Nucleus accumbens (tissue), 56 donors: ENCODE data around the gene PRPSAP1.
"Not testable (repeated sequence)": the region's sequence is repeated elsewhere in the genome, so short reads cannot be mapped to it uniquely, and the experiment has no call there.

Source experiments
- DNase-seq, 56 donors: peaks; one replicate each; lab custom pipeline; 2025; lab: John Stamatoyannopoulos, UW

Gene PRPSAP1

DNA sequence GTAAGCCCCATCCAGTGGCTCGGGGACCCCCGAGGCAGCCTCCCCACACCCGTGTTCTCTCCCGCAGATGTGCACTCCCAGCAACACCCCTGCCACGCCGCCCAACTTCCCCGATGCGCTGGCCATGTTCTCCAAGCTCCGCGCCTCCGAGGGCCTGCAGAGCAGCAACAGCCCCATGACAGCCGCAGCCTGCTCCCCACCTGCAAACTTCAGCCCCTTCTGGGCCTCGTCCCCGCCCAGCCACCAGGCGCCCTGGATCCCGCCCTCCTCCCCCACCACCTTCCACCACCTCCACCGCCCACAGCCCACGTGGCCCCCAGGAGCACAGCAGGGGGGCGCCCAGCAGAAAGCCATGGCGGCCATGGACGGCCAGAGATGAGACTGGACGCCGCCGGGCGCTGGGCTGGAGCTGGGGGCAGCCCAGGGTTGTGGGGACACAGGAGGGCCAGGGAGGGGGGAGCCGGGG lies 83.6 kb downstream of the PRPSAP1 start:
- no peak for DNase-seq

DNA sequence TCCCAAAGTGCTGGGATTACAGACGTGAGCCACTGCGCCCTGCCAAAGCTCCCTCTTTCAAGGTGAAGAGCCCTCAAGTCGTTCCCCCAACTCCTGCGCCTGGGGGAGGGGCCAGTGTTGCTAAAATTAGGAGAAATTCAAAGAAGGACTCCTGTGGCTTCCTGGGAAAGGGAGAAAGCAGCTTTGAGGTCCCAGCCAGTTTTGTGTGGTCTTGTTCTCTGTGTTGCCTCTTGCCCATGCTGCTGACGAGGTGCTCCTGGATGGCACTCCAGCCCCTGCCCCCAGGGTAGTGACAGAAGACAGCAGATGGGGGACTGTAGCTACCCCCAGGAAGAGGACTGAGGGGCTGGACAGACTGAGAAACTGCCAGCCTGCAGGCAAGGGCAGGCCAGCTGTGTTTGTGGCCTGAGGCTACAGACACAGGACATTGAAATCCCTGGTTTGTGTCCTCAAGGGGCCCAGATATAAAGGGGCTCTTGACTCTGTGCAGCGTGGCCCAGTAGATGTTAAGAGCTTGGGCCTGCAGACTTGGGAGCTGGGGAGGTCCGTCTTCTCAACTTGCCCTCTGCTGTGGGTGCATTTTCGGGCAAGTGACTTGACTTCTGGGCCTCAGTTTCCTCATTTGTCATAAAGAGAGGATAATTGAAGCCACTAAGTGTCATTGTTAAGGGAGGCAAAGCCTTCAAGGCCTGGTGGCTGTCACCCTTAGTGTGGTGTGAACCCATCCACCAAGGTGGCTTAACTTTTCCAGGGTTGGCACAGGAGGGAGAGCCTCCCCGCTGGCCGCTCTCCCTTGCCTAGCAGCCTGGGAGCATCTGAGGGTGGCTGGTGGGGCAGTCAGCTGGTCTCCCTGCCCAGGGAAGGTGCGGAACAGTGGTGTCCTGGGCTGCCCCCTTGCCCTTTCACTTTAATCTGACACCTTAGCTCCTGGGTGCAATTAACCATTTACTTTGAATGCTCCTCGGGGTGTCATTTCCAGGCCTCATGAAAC lies 84.4 kb downstream of the PRPSAP1 start:
- no peak for DNase-seq

DNA sequence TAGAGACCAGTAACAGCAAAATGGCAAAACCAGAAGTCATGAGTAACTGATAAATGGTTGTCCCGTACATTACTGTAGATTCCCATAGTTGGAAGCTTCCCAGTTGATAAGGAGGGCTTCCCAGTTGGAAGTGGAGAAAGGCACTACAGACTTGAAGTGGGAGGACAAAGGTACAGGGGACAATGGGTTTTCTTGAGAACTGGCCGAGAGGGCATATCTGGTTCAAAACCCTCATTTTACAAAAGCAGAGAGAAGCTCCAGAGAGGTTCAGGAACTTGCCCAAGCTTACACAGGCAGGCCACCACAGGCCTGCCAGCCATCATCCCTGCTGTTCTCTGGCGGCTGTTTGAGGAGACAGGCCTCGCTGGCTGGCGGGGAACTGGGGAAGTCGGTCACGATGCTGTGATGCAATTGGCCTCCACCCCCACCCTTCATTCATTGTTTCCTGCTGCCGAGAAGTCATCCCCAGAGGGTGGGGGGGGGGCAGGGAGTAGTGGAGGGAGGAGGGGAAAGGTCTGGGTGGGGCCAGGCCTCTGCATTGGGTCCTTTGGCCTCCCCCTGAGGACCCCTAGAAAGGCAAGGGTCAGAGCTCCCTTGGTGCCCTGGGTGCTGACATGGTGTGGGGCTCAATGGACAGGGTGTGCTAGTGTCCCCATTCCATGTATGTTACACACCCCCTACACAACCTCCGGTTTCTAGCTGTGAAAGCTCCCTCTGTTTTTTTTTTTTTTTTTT lies 85.5 kb downstream of the PRPSAP1 start:
- DNase-seq, result peak in 53 of 56 donors; percentile 10 to 85 (median 62)

DNA sequence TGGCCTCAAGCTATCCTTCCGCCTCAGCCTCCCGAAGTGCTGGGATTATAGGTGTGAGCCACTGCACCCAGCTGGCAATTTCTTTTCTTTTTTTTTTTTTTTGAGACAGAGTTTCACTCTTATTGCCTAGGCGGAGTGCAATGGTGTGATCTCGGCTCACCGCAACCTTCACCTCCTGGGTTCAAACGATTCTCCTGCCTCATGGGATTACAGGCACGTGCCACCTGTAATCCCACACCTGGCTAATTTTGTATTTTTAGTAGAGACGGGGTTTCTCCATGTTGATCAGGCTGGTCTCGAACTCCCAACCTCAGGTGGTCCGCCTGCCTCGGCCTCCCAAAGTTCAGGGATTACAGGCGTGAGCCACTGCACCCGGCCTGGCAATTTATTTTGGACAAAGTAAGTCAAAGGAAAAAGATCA lies 86.1 kb downstream of the PRPSAP1 start:
- not testable (repeated sequence) for DNase-seq

DNA sequence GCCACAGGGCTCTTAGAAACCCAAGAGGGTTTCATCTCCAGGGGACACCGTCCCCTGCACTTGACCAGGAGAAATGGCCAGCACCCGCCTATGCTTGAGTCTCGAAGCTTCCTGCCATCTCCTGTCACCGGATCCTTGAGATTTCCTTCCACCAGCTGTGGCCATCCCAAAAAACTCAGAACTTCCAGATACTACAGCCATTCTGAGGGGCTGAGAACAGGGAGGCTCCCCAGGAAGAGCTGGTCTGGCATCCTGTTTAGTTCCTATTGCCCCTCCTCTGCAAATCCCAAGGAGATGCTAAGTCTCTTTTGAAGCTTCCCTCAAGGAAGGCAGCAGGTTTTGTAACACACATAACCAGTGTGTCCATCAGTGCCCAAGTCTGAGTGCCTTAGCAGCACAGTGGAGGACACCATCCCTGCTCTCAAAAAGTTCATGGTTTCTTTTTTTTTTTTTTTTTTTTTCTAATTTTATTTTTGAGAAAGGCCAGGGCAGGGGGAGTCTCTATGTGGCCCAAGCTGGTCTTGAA lies 86.6 kb downstream of the PRPSAP1 start:
- DNase-seq, result no peak

DNA sequence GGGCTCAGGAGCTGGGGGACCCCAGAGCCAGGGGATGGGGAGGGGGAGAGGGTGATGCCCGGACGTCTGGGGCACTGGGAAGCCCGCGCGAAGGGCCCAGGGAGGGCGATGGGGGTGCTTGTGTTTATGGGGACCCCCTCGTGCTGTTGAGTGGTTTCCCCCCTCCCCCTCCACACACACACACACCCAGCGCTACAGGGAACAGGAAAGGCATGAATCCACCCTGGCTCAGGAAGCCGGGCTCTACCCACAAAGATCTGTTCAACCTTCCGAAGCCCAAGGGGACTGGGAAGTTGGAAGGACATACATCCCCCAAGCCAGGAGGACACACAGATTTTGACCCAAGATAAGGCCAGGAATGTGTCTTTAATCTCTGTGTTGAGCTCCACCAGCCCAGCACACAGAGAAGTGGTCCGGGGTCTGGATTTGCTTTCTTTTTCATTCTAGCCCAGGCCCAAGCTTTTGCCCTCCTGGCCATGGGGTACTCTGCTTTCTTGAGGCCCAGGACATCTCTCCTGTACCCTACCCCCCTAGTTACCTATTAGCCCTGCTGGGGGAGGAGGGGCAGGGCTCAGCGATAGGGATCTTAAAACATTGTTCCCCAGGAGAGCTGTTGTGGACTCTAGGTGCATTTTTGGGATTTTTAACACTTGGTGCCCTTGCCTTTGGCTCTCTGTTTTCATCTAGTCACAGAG lies 87.3 kb downstream of the PRPSAP1 start:
- peak in 2 of 56 donors; percentile 54 to 55 for DNase-seq

DNA sequence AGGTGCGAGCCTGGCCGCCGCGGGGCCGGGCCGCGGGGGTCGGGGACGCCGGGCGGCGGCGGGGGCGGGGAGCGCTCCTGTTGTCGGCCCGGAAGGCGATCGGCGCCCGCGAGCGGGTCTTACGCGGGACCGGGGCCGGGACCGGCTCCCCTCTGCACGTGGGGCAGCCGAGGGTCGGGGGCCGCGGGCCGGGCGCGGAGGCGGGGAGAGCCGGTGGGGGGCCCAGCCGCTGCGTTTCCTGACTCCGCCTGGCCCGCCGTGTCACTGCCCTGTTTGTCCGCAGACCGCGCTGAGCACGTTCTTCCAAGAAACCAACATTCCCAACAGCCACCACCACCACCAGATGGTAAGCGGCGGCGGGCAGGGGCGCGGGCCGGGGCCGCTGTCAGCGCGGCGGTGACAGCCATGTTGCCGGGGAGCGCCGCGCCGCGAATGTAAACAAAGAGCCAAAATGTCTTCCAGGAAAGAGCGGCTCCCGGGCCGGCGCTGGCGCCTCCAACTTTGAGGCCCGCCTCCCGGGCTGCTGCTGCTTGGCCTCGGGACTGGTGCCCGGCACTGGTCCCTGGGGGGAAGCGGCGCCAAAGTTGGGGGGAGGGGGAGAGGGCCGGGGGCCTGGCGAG lies 88.0 kb downstream of the PRPSAP1 start:
- DNase-seq, result peak in 36 of 56 donors; percentile 10 to 66 (median 40)

DNA sequence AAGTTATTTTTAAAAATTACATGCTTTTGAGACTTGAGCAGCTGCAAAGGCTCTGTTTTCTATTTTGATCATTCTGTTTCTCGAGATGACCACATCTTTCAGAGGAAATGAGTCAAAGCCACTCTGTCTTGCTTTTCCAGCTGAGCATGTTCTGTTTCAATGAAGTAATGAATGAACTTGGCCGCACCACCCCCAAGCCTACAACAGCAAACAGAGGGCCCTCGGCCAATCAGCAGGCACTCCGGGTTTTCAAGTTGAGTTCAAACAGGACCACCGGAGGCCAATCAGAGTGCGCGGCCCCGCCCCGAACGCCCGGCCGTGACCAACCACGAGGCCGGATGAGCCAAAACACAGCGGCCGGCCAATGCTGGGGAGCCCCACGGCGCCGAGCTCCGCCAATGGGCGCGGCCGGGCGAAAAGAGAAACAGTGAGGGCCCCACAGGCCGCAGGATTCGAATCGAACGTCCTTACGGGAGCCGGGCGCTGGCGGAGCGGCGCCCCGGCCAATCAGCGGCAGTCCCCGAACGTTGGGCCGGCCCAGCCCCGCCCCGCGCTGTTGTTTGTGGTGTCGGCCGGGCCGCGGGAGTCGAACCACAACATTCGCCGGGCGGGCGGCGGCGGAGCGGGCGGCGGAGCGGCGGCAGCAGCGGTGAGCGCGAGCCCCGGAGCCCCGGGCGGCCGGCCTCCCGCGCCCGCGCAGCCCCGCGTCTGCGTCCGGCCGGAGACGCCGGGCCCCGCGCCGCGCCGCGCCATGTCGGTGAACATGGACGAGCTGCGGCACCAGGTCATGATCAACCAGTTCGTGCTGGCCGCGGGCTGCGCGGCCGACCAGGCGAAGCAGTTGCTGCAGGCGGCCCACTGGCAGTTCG lies 88.7 kb downstream of the PRPSAP1 start, which contains the start of gene UBALD2:
UBALD2 (plus strand) TSS at position 594 of the 869 bp plus-strand sequence; CDS start at position 752, 158 bp downstream.
- DNase-seq, result peak; percentile 92 to 100 (median 99)

DNA sequence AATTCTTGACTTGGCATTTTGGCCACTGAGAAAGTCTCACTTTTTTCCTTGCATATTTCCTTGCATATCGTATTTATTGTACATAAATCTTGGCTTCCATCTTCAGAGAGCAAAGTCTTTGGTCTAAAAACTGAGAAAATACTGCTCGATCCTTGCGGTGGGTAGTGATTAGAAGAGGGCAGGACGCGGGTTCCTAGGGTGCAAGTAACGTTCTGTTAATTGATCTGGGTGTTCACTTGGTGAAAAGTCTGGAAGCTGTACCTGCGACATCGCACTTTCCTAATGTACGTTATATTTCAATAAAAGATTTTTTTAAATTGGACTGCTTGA lies 89.3 kb downstream of the PRPSAP1 start:
- DNase-seq, result no peak

DNA sequence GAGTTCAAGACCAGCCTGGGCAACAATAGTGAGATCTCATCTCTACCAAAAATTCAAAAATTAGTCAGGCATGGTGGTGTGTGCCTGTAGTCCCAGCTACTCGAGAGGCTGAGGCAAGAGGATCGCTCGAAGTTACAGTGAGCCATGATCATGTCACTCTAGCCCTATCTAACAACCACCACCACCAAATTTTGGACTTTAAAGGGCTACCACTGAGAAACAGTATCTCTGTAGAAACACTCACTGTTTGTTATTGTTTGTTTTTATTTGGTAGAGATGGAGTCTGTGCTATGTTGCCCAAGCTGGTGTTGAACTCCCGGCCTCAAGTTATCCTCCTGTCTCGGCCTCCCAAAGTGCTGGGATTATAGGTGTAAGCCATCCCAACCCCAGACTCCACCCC lies 89.8 kb downstream of the PRPSAP1 start:
- no peak for DNase-seq

DNA sequence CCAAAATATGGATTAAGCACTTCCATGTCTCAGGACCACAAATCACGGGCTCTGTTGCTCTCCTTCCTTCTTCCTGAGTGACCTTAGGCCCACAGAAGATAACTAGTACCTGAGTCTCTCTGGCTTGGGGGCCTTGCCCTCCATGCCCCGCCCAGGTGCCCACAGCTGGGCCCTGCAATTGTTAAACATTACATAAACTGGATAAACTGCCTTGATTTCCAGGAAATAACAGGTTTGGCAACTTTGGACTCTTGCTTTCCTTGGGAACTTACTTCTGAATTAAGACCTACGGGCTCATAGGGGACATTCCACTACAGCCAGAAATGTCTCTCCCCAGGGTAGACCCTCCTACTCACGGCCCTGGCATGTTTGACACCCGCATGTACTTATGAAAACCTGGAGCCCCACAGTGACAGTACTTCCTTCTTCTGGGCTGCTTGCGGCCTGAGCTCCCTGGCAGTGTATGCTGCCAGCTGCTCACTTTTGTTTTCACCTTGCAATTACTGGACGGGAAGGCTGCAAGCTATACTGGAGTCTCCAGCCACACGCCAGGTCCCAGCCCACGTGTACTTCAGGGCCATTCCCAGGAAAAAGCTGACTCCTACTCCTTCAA lies 90.9 kb downstream of the PRPSAP1 start:
- DNase-seq, result no peak

DNA sequence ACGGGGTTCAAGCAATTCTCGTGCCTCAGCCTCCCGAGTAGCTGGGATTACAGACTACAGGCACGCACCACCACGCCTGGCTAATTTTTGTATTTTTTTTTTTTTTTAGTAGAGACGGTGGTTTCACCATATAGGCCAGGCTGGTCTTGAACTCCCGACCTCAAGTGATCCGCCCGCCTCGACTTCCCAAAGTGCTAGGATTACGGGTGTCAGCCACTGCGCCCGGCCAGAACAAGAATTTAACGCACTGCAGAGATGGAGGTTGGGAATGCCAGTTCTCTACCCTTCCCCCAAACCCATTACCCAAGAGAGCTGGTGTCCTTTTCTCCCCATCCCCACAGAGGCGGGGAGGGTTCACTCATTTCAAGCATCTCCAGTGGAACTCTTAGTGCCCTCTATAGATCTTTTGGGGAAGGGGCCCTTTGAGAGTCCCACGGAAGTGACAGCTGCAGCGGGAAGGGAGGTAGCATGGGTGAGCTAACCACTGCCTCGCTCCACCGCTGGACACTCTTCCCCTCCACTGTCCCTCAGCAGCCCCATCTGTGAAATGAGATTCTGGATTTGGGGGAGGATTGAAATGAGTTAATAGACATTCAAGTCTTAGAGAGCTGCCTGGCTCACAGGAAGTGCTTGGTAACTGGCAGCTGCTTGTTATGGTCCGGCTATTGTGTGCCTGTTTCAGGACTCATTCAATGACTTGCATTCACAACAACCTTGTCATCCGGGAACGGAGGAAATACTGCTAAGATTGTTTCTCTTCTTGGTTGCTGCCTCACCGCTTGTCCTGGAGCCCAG lies 92.1 kb downstream of the PRPSAP1 start:
- DNase-seq, result peak in 5 of 56 donors; percentile 16 to 42 (median 24)

DNA sequence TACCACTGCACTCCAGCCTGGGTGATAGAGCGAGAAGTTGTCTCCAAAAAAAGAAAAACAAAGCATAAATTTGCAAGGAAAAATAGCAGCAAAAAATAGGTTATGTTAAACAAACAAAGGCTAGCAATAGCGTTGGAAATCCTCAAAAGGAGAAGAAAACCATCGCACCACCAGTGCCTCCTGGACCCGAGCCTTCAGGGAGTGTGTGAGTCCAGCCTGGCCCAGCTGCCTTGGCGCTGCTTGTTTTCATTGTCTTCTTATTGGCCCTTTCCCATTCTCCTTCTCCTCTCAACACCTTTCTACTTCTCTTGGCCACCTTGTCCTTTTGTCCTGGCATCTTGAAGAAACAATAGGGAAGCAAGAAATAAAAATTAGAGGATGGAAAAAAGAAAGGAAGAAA lies 93.0 kb downstream of the PRPSAP1 start:
- no peak for DNase-seq

DNA sequence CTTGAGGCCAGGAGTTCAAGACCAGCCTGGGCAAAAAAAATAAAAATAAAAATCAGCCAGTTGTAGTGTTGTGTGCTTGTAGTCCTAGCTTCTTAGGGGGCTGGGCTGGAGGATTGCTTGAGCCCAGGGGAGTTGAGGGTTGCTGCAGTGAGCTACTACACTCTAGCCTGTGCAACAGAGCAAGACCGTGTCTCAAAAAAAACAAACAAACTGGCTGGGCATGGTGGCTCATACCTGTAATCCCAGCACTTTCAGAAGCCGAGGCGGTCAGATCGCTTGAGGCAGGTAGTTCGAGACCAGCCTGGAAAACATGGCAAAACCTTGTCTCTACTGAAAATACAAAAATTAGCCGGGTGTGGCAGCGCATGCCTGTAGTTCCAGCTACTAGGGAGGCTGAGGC lies 93.5 kb downstream of the PRPSAP1 start:
- no peak for DNase-seq
